GM12878 (cell line): ENCODE data around the gene PRR15L. TPM values are rescaled to one million over a fixed set of nuclear protein-coding genes. Genes with fewer than 3 reads are reported as not detected.

Experiments
- ATAC-seq: fragments of 200-7000 bp; cut with Tn5 transposase; 3 replicates; pipeline ENCODE4 v1.9.1; 2020; ENCODE audit warnings: mild to moderate bottlenecking, moderate library complexity
- BruUV-seq: library from RNA; stranded (reverse); fragments of 400-500 nt; replicated peaks from 2 replicates; lab custom pipeline; 2021; lab: Mats Ljungman, UMichigan
- CTCF ChIA-PET: fragments of 300-600 bp; sonication (Branson Sonifier 250); formaldehyde crosslinking; extraction: SDS; loops from one replicate; lab custom pipeline; 2021; ENCODE audit warnings: inconsistent platforms; lab: Yijun Ruan, JAX
- POLR2A ChIA-PET: fragments of 350-600 bp; formaldehyde crosslinking; extraction: SDS; loops from one replicate; lab custom pipeline; 2021; ENCODE audit warnings: inconsistent platforms; lab: Charles Lee
- RAD21 ChIA-PET: fragments of 300-600 bp; sonication (Branson Sonifier 250); formaldehyde crosslinking; loops from one replicate; lab custom pipeline; 2023; ENCODE audit warnings: antibody characterized with exemption; ENCODE audit not compliant: unreplicated experiment; lab: Charles Lee
- SMC1A ChIA-PET: fragments of 300-600 bp; sonication (Branson Sonifier 250); formaldehyde crosslinking; loops from one replicate; lab custom pipeline; 2023; ENCODE audit not compliant: unreplicated experiment, uncharacterized antibody; lab: Charles Lee
- DNase-seq: peaks from one replicate; pipeline ENCODE4 v3.0.0-alpha.2; 2011; ENCODE audit warnings: low read depth, low spot score
- FAIRE-seq: peaks from 3 replicates; lab custom pipeline; 2011; peaks lifted over from hg19 to GRCh38; lab: Jason Lieb, UNC
- H2AFZ ChIP-seq: 2 replicates; pipeline ENCODE4 v1.6.0; 2011; ENCODE audit warnings: low read depth, low read length, control low read depth; ENCODE audit not compliant: control insufficient read depth
- H3K27ac ChIP-seq: 2 replicates; pipeline ENCODE4 v1.5.1; 2011; ENCODE audit warnings: control low read depth; ENCODE audit not compliant: control insufficient read depth, insufficient read depth
- H3K27me3 ChIP-seq, 2 experiments: replicated peaks in 1 of 2; 2 replicates each; pipeline versions ENCODE4 v1.6.0 to v1.6.1; 2011; ENCODE audit warnings: low read length in 1 of 2; ENCODE audit not compliant: control insufficient read depth in 2 of 2, insufficient read depth in 2 of 2
- H3K36me3 ChIP-seq, 2 experiments: 2 replicates each; pipeline ENCODE4 v1.5.1; 2011; ENCODE audit warnings: low read length in 1 of 2; ENCODE audit not compliant: control insufficient read depth in 2 of 2, insufficient read depth in 2 of 2
- H3K4me1 ChIP-seq: 2 replicates; pipeline ENCODE4 v1.6.1; 2011; ENCODE audit warnings: mild to moderate bottlenecking, low read length, moderate library complexity, mixed read lengths; ENCODE audit not compliant: control insufficient read depth, insufficient read depth
- H3K4me2 ChIP-seq: 2 replicates; pipeline ENCODE4 v1.6.0; 2011; ENCODE audit warnings: control low read depth; ENCODE audit not compliant: control insufficient read depth, insufficient read depth
- H3K4me3 ChIP-seq: fragments of 200-600 bp; sonication (generic); 2 replicates; pipeline ENCODE4 v1.5.1; 2016
- H3K79me2 ChIP-seq: 2 replicates; pipeline ENCODE4 v1.6.0; 2011; ENCODE audit warnings: low read length; ENCODE audit not compliant: control insufficient read depth, insufficient read depth
- H3K9ac ChIP-seq: 2 replicates; pipeline ENCODE4 v1.8.0; 2011; ENCODE audit warnings: low read length, control low read depth, mixed read lengths; ENCODE audit not compliant: control insufficient read depth, insufficient read depth
- H3K9me3 ChIP-seq: replicated peaks from 3 replicates; pipeline ENCODE4 v1.5.1; 2011; ENCODE audit warnings: mild to moderate bottlenecking, low read length; ENCODE audit not compliant: control insufficient read depth, insufficient read depth
- H4K20me1 ChIP-seq: 2 replicates; pipeline ENCODE4 v1.6.0; 2011; ENCODE audit not compliant: control insufficient read depth, insufficient read depth
- E2F8 ChIP-seq: fragments of 450-650 bp; IDR thresholded peaks from 2 replicates; pipeline ENCODE4 v1.6.1; 2018; ENCODE audit warnings: mild to moderate bottlenecking, low read depth, moderate library complexity; ENCODE audit not compliant: partially characterized antibody
- SREBF2 ChIP-seq: IDR thresholded peaks from 2 replicates; pipeline ENCODE4 v1.6.1; 2012; ENCODE audit warnings: mild to moderate bottlenecking, low read length
- ZNF24 ChIP-seq: fragments of 450-650 bp; IDR thresholded peaks from 2 replicates; pipeline ENCODE4 v1.6.1; 2017; ENCODE audit warnings: antibody characterized with exemption, mild to moderate bottlenecking
- WGBS: methylation state at CpG from one replicate; pipeline ENCODE4 v1.1.6; 2016; ENCODE audit warnings: low lambda C conversion rate; ENCODE audit not compliant: insufficient replicate concordance, insufficient coverage; ENCODE audit errors: missing lambda C conversion rate; 5-methylcytosine and 5-hydroxymethylcytosine counted together
- in situ Hi-C: fragments of 300-500 bp; cut with MboI; formaldehyde crosslinking; loops from 9 replicates; pipeline ENCODE4 v1.14.3; 2018; ENCODE audit warnings: mixed read lengths
- intact Hi-C: fragments of 100-400 bp; cut with micrococcal nuclease; formaldehyde crosslinking; loops from one replicate; pipeline ENCODE4 v1.14.2; 2022; ENCODE audit not compliant: unreplicated experiment
- polyA plus RNA-seq, 11 experiments: library from polyadenylated mRNA; depleted of rRNA in 4 of 11; unstranded in 6 of 11; stranded (reverse) in 5 of 11; fragments of >200 nt; fragmentation: Nextera tagmentation in 4 of 11; fragmentation: Illumina TruSeq in 1 of 11; extraction: Ambion mirVana in 4 of 11; extraction: Trizol in 1 of 11; gene quantifications; 1 replicate in 1 of 11; 2 replicates in 10 of 11; pipeline versions ENCODE4 v1.2.1 to v1.2.3, GENCODE V29; 2011 to 2016; ENCODE audit warnings: inconsistent platforms in 2 of 11, missing spikeins in 2 of 11, low read depth in 1 of 11
- total RNA-seq, 4 experiments: library from RNA; depleted of rRNA in 3 of 4; stranded (reverse); fragments of >200 nt in 3 of 4; fragmentation: Illumina TruSeq in 1 of 4; extraction: Trizol in 1 of 4; gene quantifications; 2 replicates each; pipeline versions ENCODE4 v1.2.1 to v1.2.3, GENCODE V29; 2013 to 2021
- TF ChIP-seq, protein P1 (sequence below): fragments of 450-650 bp; IDR thresholded peaks from 2 replicates; pipeline ENCODE4 v1.6.1; 2016; ENCODE audit warnings: mild to moderate bottlenecking
- TF ChIP-seq, protein P2 (sequence below): fragments of 450-650 bp; conservative IDR thresholded peaks from 2 replicates; pipeline ENCODE4 v1.6.1; 2017; ENCODE audit warnings: mild to moderate bottlenecking, moderate library complexity

Gene PRR15L
- total and polyA plus RNA-seq, 10 of the 15 experiments (the other 5 are each of a cell fraction or from before 2014, with no cell fraction given): 0.11 to 0.18 TPM; not detected in 8

DNA sequence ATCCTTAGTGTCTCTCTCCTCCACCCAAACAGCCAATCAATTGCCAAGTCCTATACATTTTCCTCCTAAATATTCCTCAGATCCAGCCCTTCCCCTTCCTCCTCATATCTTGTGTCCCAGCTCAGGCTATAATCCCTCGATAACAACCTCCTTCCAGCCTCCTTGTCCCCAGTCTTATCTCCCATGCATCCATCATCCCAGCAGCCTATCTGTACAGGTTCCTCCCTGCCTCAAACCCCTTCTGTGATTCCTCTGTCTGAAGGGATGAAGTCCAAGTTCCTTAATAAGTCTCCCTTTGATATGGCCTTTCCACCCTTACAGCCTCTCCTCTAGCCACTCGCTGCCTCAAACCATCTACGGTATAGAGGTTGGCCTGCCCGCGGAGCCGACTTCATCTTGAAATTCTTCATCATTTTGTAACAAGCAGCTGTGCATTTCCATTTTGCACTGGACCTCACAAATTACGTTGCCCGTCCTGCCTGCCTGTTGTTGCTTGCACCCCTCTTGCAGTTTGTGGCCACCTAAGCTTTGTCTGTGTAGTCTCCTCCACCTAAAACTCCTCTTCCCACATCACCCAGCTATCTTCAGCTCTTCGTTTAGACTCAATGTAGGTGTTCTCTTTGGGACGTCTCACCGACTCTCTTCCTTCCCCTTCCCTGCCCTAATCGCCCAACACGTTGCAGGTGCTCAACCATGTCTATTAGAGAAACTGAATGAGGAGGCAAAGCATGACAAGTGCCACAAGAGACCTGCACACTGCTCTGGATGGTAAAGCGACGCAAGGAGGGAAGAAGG lies 12.4 kb upstream of the PRR15L start:
- H3K4me1 ChIP-seq: peaks cover 15% of the 10 kb centered on the region
- H4K20me1 ChIP-seq: no peaks in the 10 kb centered on the region
- FAIRE-seq (no peak), DNase-seq (no peak)
- peak overlapping the region; percentile 40; the same call in 1 of the 2 replicates for H3K9ac ChIP-seq
- ChIA-PET RAD21 (interaction anchor here (0.7 to 7.9 kb wide), 26 partner anchors 8 to 922 kb away, joined by 3 to 123 read pairs (median 6); partner anchors contain the start of genes KPNB1, NFE2L1, PNPO and PRR15L), CTCF (interaction anchor here (0.6 to 14.3 kb wide), 37 partner anchors 9 to 617 kb away, joined by 3 to 463 read pairs (median 4); partner anchors contain the start of genes KPNB1, NFE2L1, OSBPL7 and PNPO), SMC1A (interaction anchor here (0.6 to 17.2 kb wide), 19 partner anchors 9 to 129 kb away, joined by 3 to 332 read pairs (median 5); partner anchors contain the start of genes PRR15L, SCRN2 and SP2), POLR2A (interaction anchor here (0.6 to 5.2 kb wide), 26 partner anchors 8 to 359 kb away, joined by 3 to 55 read pairs (median 5); partner anchors contain the start of genes KPNB1, NFE2L1, OSBPL7 and PNPO)
- H3K9me3 ChIP-seq: no peaks in the 10 kb centered on the region
- H3K27me3 ChIP-seq: no peaks in the 10 kb centered on the region
- no peak overlapping the region for H3K27ac ChIP-seq
- peak overlapping the region; percentile 100 for H2AFZ ChIP-seq
- in situ Hi-C loops: no loop called here
- peak overlapping the region; percentile 100 for H3K4me2 ChIP-seq
- peaks cover 3 to 12% of the 10 kb centered on the region in 2 experiments for H3K36me3 ChIP-seq
- 44% methylated on average over 15 of the region's 15 CpGs for WGBS
- H3K79me2 ChIP-seq: peaks cover 20% of the 10 kb centered on the region
- no TSS peak for BruUV-seq
- TF ChIP-seq, protein P1, sequence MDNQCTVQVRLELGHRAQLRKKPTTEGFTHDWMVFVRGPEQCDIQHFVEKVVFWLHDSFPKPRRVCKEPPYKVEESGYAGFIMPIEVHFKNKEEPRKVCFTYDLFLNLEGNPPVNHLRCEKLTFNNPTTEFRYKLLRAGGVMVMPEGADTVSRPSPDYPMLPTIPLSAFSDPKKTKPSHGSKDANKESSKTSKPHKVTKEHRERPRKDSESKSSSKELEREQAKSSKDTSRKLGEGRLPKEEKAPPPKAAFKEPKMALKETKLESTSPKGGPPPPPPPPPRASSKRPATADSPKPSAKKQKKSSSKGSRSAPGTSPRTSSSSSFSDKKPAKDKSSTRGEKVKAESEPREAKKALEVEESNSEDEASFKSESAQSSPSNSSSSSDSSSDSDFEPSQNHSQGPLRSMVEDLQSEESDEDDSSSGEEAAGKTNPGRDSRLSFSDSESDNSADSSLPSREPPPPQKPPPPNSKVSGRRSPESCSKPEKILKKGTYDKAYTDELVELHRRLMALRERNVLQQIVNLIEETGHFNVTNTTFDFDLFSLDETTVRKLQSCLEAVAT: peak; percentile 69
- TF ChIP-seq, protein P2, sequence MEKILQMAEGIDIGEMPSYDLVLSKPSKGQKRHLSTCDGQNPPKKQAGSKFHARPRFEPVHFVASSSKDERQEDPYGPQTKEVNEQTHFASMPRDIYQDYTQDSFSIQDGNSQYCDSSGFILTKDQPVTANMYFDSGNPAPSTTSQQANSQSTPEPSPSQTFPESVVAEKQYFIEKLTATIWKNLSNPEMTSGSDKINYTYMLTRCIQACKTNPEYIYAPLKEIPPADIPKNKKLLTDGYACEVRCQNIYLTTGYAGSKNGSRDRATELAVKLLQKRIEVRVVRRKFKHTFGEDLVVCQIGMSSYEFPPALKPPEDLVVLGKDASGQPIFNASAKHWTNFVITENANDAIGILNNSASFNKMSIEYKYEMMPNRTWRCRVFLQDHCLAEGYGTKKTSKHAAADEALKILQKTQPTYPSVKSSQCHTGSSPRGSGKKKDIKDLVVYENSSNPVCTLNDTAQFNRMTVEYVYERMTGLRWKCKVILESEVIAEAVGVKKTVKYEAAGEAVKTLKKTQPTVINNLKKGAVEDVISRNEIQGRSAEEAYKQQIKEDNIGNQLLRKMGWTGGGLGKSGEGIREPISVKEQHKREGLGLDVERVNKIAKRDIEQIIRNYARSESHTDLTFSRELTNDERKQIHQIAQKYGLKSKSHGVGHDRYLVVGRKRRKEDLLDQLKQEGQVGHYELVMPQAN: 0 out of 2 replicates have a peak, but pooled peaks have one; percentile 32
- TF ChIP-seq E2F8 (no peak), SREBF2 (no peak), ZNF24 (0 out of 2 replicates have a peak, but pooled peaks have one; percentile 25)
- TF ChIP-seq, all 136 proteins: peak for 3
- H3K4me3 ChIP-seq: peak overlapping the region; percentile 64
- intact Hi-C loops: loop anchor here (1.0 to 2.0 kb wide), 3 partner anchors 21 to 129 kb away; partner anchors contain the start of genes NFE2L1 and SCRN2
- ATAC-seq: no peak
